ENCODE measurements around the gene HDHD2.

DNA sequence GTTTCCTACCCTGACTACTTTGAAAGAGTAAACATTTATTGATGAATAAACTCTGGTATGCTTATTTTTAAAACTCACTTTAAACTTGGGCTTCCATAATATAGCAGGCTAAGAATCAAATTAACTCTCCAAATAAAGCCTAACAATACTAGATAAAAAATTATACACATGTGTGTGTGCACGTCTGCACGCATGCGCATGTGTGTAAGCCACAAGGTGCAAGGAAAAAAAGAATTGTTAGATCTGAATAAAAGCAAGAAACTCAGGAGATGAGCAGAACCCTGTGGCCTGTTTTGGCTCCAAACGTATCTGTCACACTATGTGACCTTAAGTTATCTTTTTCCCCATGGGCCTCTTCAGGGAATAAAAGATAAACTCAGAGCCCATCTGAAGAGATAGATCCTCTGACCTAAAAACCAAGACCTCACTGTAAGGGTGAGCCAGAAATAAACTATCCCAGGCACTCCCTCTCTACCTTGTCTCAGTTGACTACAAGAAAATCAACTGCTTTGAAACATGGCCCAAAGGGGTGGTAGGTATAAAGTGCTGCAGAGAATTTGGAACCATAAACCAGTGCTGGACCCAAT is 6.3 kb downstream of the HDHD2 start:
- no peak for TF ChIP-seq ZNF451 (CRISPR knock-in tag; IDR thresholded peaks at IDR 0.05)
- TF ChIP-seq, protein P1, sequence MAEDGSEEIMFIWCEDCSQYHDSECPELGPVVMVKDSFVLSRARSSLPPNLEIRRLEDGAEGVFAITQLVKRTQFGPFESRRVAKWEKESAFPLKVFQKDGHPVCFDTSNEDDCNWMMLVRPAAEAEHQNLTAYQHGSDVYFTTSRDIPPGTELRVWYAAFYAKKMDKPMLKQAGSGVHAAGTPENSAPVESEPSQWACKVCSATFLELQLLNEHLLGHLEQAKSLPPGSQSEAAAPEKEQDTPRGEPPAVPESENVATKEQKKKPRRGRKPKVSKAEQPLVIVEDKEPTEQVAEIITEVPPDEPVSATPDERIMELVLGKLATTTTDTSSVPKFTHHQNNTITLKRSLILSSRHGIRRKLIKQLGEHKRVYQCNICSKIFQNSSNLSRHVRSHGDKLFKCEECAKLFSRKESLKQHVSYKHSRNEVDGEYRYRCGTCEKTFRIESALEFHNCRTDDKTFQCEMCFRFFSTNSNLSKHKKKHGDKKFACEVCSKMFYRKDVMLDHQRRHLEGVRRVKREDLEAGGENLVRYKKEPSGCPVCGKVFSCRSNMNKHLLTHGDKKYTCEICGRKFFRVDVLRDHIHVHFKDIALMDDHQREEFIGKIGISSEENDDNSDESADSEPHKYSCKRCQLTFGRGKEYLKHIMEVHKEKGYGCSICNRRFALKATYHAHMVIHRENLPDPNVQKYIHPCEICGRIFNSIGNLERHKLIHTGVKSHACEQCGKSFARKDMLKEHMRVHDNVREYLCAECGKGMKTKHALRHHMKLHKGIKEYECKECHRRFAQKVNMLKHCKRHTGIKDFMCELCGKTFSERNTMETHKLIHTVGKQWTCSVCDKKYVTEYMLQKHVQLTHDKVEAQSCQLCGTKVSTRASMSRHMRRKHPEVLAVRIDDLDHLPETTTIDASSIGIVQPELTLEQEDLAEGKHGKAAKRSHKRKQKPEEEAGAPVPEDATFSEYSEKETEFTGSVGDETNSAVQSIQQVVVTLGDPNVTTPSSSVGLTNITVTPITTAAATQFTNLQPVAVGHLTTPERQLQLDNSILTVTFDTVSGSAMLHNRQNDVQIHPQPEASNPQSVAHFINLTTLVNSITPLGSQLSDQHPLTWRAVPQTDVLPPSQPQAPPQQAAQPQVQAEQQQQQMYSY (CRISPR knock-in tag; IDR thresholded peaks at IDR 0.05) = no peak
- no peak for TF ChIP-seq EZH2 (conservative IDR thresholded peaks at IDR 0.05; ENCODE audit: low read depth, low read length)
- no peak for TF ChIP-seq TBX2 (CRISPR knock-in tag; IDR thresholded peaks at IDR 0.05; ENCODE audit: borderline replicate concordance)
- TF ChIP-seq THAP7 (CRISPR knock-in tag; IDR thresholded peaks at IDR 0.05) = no peak
- no peak for TF ChIP-seq ARID3A (IDR thresholded peaks at IDR 0.05; ENCODE audit: low read depth, low read length)
- TF ChIP-seq, protein P2, sequence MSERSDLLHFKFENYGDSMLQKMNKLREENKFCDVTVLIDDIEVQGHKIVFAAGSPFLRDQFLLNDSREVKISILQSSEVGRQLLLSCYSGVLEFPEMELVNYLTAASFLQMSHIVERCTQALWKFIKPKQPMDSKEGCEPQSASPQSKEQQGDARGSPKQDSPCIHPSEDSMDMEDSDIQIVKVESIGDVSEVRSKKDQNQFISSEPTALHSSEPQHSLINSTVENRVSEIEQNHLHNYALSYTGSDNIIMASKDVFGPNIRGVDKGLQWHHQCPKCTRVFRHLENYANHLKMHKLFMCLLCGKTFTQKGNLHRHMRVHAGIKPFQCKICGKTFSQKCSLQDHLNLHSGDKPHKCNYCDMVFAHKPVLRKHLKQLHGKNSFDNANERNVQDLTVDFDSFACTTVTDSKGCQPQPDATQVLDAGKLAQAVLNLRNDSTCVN (CRISPR knock-in tag; IDR thresholded peaks at IDR 0.05; ENCODE audit: borderline replicate concordance) = no peak
- TF ChIP-seq, protein P3, sequence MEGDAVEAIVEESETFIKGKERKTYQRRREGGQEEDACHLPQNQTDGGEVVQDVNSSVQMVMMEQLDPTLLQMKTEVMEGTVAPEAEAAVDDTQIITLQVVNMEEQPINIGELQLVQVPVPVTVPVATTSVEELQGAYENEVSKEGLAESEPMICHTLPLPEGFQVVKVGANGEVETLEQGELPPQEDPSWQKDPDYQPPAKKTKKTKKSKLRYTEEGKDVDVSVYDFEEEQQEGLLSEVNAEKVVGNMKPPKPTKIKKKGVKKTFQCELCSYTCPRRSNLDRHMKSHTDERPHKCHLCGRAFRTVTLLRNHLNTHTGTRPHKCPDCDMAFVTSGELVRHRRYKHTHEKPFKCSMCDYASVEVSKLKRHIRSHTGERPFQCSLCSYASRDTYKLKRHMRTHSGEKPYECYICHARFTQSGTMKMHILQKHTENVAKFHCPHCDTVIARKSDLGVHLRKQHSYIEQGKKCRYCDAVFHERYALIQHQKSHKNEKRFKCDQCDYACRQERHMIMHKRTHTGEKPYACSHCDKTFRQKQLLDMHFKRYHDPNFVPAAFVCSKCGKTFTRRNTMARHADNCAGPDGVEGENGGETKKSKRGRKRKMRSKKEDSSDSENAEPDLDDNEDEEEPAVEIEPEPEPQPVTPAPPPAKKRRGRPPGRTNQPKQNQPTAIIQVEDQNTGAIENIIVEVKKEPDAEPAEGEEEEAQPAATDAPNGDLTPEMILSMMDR (CRISPR knock-in tag; IDR thresholded peaks at IDR 0.05) = no peak
- TF ChIP-seq ZNF292 (CRISPR knock-in tag; IDR thresholded peaks at IDR 0.05; ENCODE audit: borderline replicate concordance, low read depth) = no peak
- no peak for TF ChIP-seq SP2 (CRISPR knock-in tag; IDR thresholded peaks at IDR 0.05)
- TF ChIP-seq NRL (CRISPR knock-in tag; IDR thresholded peaks at IDR 0.05; ENCODE audit: borderline replicate concordance) = no peak
- no peak for TF ChIP-seq TCF7 (IDR thresholded peaks at IDR 0.05; ENCODE audit: low read depth)
- TF ChIP-seq POLR2A (IDR thresholded peaks at IDR 0.05; ENCODE audit: insufficient read depth in 1 of 2, low read depth in 2 of 2, low read length in 2 of 2) = no peak
